ENCODE measurements around the gene STAG3.

The STAG3 gene

GRCh38 chr7:100154651-100155491 is 22.8 kb upstream of the STAG3 start:
- no peak for DNase-seq (ENCODE audit: low read depth)

DNA sequence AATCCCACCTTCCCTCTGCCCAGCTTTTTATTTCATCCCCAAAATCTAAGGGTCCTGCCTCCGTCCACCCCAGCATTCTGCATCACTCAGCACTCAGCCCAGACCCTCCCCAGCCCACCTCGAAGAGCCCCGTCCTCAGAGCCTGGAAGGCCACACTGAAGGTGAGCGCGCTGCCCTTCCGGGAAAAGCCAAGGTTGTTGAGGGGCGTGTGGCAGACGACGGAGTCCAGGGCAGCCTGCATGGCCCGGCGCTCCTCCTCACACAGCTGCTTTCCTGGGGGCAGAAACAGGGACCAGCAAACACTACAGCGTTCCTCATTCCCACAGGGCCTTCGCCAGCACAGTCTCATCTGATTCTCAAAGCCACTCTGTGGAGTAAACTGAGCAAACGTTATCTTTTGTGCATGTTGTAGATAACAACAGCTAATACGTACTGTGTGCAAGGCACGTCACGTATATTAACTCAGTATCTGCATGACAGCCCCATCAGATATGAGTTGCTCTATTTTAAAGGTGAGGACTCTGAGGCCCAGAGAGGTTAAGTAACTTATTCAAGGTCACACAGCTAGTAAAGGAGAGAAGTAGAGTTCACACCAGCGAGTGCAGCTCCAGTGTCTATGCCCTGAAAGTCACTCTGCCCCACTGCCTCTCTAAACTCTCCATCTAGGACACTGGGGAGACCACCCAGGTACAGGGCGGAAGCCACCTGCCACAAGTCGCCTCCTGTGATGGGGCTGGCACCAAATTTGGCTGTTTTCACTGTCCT is 22.0 kb upstream of the STAG3 start:
- no peak for DNase-seq (ENCODE audit: low read depth)

DNA sequence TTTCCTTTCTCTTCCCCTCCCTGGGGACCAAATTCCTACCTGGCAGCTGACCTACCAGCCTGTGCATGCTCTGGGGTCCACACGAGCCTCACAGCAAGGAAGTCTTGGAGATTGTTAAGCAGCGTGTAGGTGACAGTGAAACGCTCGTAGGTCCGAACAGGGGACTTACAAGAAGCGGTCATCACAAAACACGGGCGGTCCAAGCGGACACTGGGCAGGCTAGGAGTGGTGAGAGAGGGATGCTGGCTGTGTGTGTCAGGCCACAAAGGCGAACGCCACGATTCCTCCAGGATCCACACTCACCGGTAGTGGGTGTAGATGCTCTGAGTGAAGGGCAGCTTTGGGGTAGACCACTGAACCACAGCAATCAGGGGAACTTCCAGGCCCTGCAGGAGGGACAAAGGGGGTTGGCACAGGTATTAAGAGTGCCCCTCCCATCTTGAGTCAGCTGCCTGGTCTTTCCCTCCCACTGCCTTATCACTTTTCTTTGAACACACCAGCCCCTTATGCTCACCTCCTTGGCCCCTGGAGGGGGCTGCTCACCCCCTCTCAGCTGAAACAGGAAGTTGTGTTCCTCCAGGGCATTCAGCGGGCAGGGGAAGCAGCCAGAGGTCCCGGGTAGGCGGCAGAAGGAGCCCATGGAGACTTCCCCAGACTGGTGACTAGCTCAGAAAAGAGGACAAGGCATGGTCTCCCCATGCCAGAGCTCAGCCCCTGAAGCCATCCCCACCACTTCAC is 21.2 kb upstream of the STAG3 start:
- DNase-seq (ENCODE audit: low read depth) = no peak

GRCh38 chr7:100157069-100157333 is 20.7 kb upstream of the STAG3 start:
- DNase-seq (ENCODE audit: low read depth) = no peak

GRCh38 chr7:100157334-100158228 is 20.1 kb upstream of the STAG3 start:
- DNase-seq (ENCODE audit: low read depth) = no peak

GRCh38 chr7:100158229-100159098 is 19.3 kb upstream of the STAG3 start, which contains the start of gene TRAPPC14:
TRAPPC14 (minus strand) TSS chr7:100158723; CDS start chr7:100158499, 224 bp downstream.
- peak; percentile 83 for DNase-seq (ENCODE audit: low read depth)

GRCh38 chr7:100159099-100159623 is 18.6 kb upstream of the STAG3 start:
- DNase-seq (ENCODE audit: low read depth) = no peak

GRCh38 chr7:100160067-100160466 is 17.7 kb upstream of the STAG3 start:
- DNase-seq (ENCODE audit: low read depth) = no peak

- no peak for DNase-seq (ENCODE audit: low read depth)
These were observed 14.6 kb upstream of the STAG3 start for GRCh38 chr7:100163006-100163531.

GRCh38 chr7:100163871-100164270 is 13.8 kb upstream of the STAG3 start:
- no peak for DNase-seq (ENCODE audit: low read depth)

DNA sequence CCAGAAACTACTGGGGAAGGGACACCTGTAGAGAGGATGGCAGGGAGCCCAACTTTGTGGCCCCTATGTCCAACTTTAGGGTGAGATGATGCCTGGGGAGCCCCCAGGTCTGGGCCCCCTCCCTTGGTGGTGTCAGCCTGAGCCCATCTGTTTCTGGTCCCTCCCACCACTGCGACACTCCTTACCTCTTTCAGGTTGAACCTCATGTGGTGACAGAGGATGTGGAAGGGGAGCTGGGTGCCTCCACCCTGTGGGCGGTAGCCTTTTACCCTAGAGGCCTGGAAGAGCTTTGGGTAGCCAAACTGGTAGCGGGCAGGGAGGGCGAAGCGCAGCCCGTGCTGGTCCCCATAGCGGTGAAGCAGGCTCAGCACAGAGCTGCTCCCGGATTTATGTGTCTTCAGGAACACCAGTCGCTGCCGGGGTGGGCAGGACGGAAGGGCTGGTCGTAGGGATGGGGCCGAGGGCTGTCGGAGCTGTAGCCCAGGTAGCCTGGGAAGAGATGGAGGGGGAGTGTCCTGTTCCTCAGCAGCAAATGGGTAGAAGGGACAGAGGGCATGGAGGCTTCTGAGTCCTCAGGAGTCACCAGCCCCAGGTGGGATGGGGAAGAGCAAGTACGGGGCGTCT is 11.3 kb upstream of the STAG3 start:
- no peak for DNase-seq (ENCODE audit: low read depth)

GRCh38 chr7:100166970-100167911 is 10.5 kb upstream of the STAG3 start:
- DNase-seq (ENCODE audit: low read depth) = no peak

GRCh38 chr7:100167912-100168323 is 9.8 kb upstream of the STAG3 start:
- no peak for DNase-seq (ENCODE audit: low read depth)

GRCh38 chr7:100169147-100169850 is 8.4 kb upstream of the STAG3 start:
- no peak for DNase-seq (ENCODE audit: low read depth)

DNA sequence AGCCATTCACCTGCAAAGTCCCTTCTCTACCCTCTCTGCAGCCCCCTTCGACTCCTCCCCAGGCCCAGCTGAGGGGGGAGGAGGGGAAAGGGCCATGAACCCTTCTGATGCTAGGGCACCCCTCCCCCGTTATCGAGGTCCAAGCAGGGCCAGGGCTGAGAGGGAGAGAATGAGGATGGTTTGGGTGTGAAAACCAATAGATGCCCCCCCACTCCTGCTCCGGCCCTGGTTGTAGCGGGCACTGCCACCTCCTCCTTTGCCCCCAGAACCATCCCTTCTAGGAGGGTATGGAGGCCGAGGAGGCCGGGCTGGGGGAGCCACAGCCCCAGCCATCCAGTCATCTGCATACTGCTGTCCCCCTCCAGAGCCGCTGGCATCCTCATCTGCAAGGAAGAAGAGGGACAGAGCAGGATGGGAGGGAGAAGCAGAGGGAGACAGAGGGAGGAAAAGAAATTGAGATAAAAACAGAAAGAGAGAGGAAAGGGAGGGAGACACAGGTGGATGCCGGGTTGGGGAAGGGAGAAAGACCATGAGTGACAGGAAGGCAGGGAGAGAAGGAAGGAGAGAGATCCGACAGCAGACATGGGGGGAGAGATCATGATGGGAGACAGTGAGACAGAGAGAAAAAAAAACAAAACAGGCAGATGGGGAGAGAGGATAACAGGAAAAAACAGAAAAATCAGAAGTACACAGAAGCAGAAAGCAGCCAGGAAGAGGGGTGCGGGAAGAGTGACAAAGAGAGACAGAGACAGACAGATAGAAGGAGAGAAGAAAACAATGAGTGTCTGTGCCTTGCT is 7.4 kb upstream of the STAG3 start:
- no peak for DNase-seq (ENCODE audit: low read depth)

GRCh38 chr7:100171087-100171681 is 6.5 kb upstream of the STAG3 start:
- DNase-seq (ENCODE audit: low read depth) = no peak

GRCh38 chr7:100171840-100172239 is 5.9 kb upstream of the STAG3 start:
- no peak for DNase-seq (ENCODE audit: low read depth)

Data from T follicular helper cell (primary cell).